Heart left ventricle (tissue), 16 donors: ENCODE results near the gene VPS37B. TPM values are rescaled to one million over a fixed set of nuclear protein-coding genes. Genes with fewer than 3 reads are reported as not detected.

ENCODE experiments used
- ATAC-seq, 4 donors: fragments of 200-7000 bp; cut with Tn5 transposase; one replicate each; pipeline ENCODE4 v1.9.1; 2020 to 2022; ENCODE audit warnings: moderate library complexity in 4 of 4, mild to moderate bottlenecking in 3 of 4, moderate number of reproducible peaks in 1 of 4
- DNase-seq, 5 donors: peaks; one replicate each; pipeline ENCODE4 v3.0.0-alpha.2; 2020
- H3K27ac ChIP-seq, 12 donors: fragments of 200-600 bp; sonication (generic) in 4 of 12; one replicate each; pipeline versions ENCODE4 v1.5.0 to v1.8.0; 2016 to 2022; ENCODE audit warnings: mild to moderate bottlenecking in 2 of 12
- H3K27me3 ChIP-seq, 9 donors: fragments of 200-600 bp; sonication (generic) in 2 of 9; one replicate each; pipeline versions ENCODE4 v1.5.1 to v1.8.0; 2016 to 2022; ENCODE audit warnings: mild to moderate bottlenecking in 3 of 9
- H3K36me3 ChIP-seq, 9 donors: fragments of 200-600 bp; sonication (generic) in 2 of 9; one replicate each; pipeline versions ENCODE4 v1.5.0 to v1.8.0; 2018 to 2022; ENCODE audit warnings: mild to moderate bottlenecking in 2 of 9
- H3K4me1 ChIP-seq, 12 donors: fragments of 200-600 bp; sonication (generic) in 4 of 12; one replicate each; pipeline versions ENCODE4 v1.5.0 to v1.8.0; 2016 to 2022; ENCODE audit warnings: mild to moderate bottlenecking in 3 of 12
- H3K4me3 ChIP-seq, 12 donors: fragments of 200-600 bp; sonication (generic) in 4 of 12; one replicate each; pipeline versions ENCODE4 v1.5.0 to v1.8.0; 2017 to 2022; ENCODE audit warnings: mild to moderate bottlenecking in 9 of 12, moderate library complexity in 4 of 12
- H3K9me3 ChIP-seq, 12 donors: fragments of 200-600 bp; sonication (generic) in 4 of 12; one replicate each; pipeline versions ENCODE4 v1.5.0 to v1.8.0; 2016 to 2022; ENCODE audit warnings: mild to moderate bottlenecking in 1 of 12
- POLR2A ChIP-seq, 2 donors: fragments of 450-650 bp; IDR thresholded peaks; one replicate each; pipeline ENCODE4 v1.6.1; 2017; ENCODE audit warnings: antibody characterized with exemption in 2 of 2, mild to moderate bottlenecking in 2 of 2, moderate library complexity in 2 of 2
- WGBS, 4 donors: extraction: QIAGEN DNeasy Blood & Tissue Kit in 2 of 4; methylation state at CpG; one replicate each; pipeline versions ENCODE4 v1.1.5 to v1.1.7; 2013 to 2018; 5-methylcytosine and 5-hydroxymethylcytosine counted together
- intact Hi-C, 10 donors: fragments of 100-400 bp; cut with DNase I; formaldehyde crosslinking; loops; one replicate each; pipeline versions ENCODE4 v1.11.1 to v1.14.2; 2022
- polyA plus RNA-seq, 2 donors: library from polyadenylated mRNA; stranded (reverse); fragments of 200-250 nt; gene quantifications; one replicate each; pipeline ENCODE4 v1.2.3, GENCODE V29; 2013
- total RNA-seq, 9 donors: library from RNA; depleted of rRNA in 2 of 9; stranded (reverse); fragments of >200 nt in 2 of 9; fragmentation: NEBNext Ultra II Directional in 3 of 9; extraction: Animal tissue kit (Norgen Biotek cat#: 25700) in 3 of 9; gene quantifications; one replicate each; pipeline versions ENCODE4 v1.1.0 to v1.2.4, GENCODE V29; 2016 to 2023
- TF ChIP-seq, protein P1 (sequence below), 12 donors: fragments of 200-600 bp; sonication (generic) in 4 of 12; IDR thresholded peaks; one replicate each; pipeline versions ENCODE4 v1.5.0 to v1.8.0; 2018 to 2022; ENCODE audit warnings: antibody characterized with exemption in 12 of 12, mild to moderate bottlenecking in 5 of 12
- donor health status: ischemic (EF 13 %, LVEDD 7.1; RV severe dilation, severe dysfunction).
- donor health status: healthy with polysubstance abuse.
- donor health status: DM: no; HTN: yes; CAD: no.
- donor health status: DM: no; HTN: no; CAD: no.
- donor health status: ischemic (EF 25% LVEDD 6.9; RV normal size, moderate dysfunction).
- donor health status: ischemic (EF 25% LVEDD 5.7; RV mildly dilated, moderate dysfunction).
- donor health status: healthy.
- donor health status: DM: yes; HTN: yes; CAD: no.
- donor health status: ischemic (EF 35%, LVEDD 5.7; RV mildly dilated, moderate dysfunction).
- donor health status: nonischemic (EF 11% LVEDD 7.7; RV severe dilation, severe dysfunction).
- donor health status: DM: yes; HTN: yes; CAD: no.
- donor health status: PGD.
- donor health status: ischemic (EF 29% LVEDD 5.4; RV normal size, mild dysfunction).
- donor health status: nonischemic (EF 23%, LVEDD 6.1; RV moderate dilation, normal function).

The VPS37B gene
- total and polyA plus RNA-seq, 11 donors: 14.5 to 51.2 (median 21.7) TPM

DNA sequence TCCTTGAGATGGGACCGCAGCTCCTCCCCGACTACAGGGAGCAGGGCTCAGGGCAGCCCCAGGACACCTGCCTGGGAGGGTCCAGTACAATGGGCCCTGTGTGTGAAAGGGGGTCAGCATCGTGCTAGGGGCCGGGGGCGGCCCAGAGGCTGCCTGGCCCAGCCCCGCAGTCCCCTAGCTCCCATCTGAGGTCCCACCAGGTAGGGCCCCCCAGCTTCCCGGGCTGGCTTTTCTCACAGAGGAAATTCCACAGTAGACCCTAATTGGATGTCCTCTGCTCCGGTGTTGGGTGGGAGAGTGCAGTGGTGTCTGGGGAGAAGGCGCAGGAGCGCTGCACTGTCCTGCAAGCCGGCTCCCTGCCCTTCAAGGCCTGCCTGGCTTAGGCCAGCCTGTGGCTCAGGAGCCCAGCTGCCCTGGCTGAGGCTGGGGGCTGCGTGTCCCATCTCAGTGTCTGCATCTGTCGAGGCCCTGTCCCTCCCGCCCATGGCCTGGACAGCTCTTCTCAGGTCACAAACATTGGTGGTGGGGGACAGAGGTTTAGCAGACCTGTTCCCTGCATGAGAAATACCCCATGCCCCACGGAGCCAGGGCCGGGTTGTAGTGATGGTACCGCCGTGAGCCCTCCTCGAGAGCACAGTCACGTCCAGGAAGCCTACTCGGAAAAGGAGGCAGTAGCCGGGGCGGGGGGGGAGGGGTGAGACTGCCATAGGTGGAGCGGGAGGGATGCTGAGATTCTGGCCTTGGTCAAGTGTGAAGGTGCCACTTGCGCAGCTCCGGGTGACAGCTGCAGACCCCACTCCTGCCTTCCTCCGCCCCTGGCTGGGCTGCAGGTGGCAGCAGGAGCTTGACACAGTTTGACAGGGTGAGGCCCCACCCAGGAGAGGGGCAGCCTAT, 49.1 kb downstream of the VPS37B start:
- ATAC-seq (no peak), DNase-seq (no peak)
- WGBS, 4 donors: 89 to 90% (median 90%) methylated on average over 9 to 27 of the region's 27 CpGs
- no peak overlapping the region for H3K4me3 ChIP-seq
- H3K27ac ChIP-seq: no peak overlapping the region
- TF ChIP-seq POLR2A (IDR thresholded peaks at IDR 0.05): no peak
- TF ChIP-seq, protein P1, sequence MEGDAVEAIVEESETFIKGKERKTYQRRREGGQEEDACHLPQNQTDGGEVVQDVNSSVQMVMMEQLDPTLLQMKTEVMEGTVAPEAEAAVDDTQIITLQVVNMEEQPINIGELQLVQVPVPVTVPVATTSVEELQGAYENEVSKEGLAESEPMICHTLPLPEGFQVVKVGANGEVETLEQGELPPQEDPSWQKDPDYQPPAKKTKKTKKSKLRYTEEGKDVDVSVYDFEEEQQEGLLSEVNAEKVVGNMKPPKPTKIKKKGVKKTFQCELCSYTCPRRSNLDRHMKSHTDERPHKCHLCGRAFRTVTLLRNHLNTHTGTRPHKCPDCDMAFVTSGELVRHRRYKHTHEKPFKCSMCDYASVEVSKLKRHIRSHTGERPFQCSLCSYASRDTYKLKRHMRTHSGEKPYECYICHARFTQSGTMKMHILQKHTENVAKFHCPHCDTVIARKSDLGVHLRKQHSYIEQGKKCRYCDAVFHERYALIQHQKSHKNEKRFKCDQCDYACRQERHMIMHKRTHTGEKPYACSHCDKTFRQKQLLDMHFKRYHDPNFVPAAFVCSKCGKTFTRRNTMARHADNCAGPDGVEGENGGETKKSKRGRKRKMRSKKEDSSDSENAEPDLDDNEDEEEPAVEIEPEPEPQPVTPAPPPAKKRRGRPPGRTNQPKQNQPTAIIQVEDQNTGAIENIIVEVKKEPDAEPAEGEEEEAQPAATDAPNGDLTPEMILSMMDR (IDR thresholded peaks at IDR 0.05): no peak
- no peaks in the 10 kb centered on the region for H3K27me3 ChIP-seq
- intact Hi-C loops: loop anchor here in 1 of 10 donors (10.0 kb wide), 1 partner anchor 52 kb away; no protein-coding TSS in a partner anchor
- peaks cover 0 to 49% (median 26%) of the 10 kb centered on the region in 12 donors for H3K4me1 ChIP-seq
- H3K9me3 ChIP-seq: no peaks in the 10 kb centered on the region
- H3K36me3 ChIP-seq: peaks cover 0 to 5% (median 0%) of the 10 kb centered on the region in 9 donors

- Histone ChIP-seq H3K9me3 (no peaks in the 10 kb centered on the region), H3K4me3 (no peak overlapping the region), H3K4me1 (peaks cover 0 to 49% (median 28%) of the 10 kb centered on the region in 12 donors), H3K27me3 (no peaks in the 10 kb centered on the region), H3K36me3 (peaks cover 0 to 5% (median 0%) of the 10 kb centered on the region in 9 donors), H3K27ac (no peak overlapping the region)
- intact Hi-C loops: loop anchor here in 1 of 10 donors (10.0 kb wide), 1 partner anchor 51 kb away; no protein-coding TSS in a partner anchor
- ATAC-seq (no peak), DNase-seq (no peak)
- 83 to 88% (median 84%) methylated on average over 10 to 14 of the region's 14 CpGs for WGBS, 4 donors
- no peak for TF ChIP-seq POLR2A (IDR thresholded peaks at IDR 0.05)
- TF ChIP-seq, protein P1 (IDR thresholded peaks at IDR 0.05): no peak
These were observed 49.9 kb downstream of the VPS37B start for GRCh38 chr12:122845865-122846621.

DNA sequence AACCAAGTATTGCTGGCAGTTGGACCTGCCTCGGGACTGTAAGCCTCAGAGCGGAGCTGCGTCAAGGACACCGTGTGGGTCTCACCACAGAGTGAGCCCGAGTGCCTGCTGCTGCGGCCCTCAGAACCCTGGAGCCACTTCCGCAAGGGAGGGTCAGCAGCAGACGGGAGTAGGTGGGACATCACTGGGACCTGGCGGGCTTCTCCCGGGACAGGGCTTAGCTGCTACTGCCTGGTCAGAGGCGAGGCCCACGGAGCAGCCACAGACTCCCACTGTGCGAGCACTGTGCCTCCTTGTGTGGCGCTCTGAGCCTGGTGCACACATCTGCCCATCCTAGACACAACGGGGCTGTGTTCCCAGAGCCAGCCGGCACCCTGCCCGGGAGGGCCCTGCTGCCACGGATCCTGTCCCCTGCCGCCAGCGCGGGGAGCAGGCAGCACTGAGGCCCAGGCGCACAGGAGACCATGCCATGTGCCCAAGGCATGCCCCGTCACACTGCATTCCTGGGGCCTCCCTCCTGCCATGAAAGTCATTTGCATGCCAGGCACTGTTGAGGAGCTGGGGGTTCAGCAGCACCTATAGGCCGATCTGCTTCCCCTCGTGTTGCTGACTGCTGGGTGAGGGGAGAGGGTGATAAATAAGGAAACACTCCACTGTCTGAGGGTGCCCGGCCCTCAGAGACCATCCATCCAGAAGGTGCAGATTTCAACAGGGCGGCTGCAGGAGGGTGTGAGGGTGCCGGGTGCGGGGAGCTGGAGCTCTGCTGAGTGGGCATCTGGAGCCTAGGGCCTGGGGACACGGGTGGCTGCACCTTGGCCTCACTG, 50.7 kb downstream of the VPS37B start:
- no peak for TF ChIP-seq POLR2A (IDR thresholded peaks at IDR 0.05)
- TF ChIP-seq, protein P1 (IDR thresholded peaks at IDR 0.05): no peak
- H3K9me3 ChIP-seq: no peaks in the 10 kb centered on the region
- intact Hi-C loops: loop anchor here in 1 of 10 donors (10.0 kb wide), 1 partner anchor 50 kb away; no protein-coding TSS in a partner anchor
- ATAC-seq: no peak
- no peak for DNase-seq
- 87 to 94% (median 91%) methylated on average over 20 to 30 of the region's 30 CpGs for WGBS, 4 donors
- peaks cover 0 to 5% (median 0%) of the 10 kb centered on the region in 9 donors for H3K36me3 ChIP-seq
- H3K27ac ChIP-seq: peak overlapping the region in 1 of 12 donors; percentile 44
- peaks cover 0 to 56% (median 28%) of the 10 kb centered on the region in 12 donors for H3K4me1 ChIP-seq
- H3K27me3 ChIP-seq: no peaks in the 10 kb centered on the region
- H3K4me3 ChIP-seq: no peak overlapping the region
